HL-60 (cell line): ENCODE measurements around the gene ICA1L.

Source experiments
- CTCF ChIP-seq: IDR thresholded peaks from one replicate; pipeline ENCODE4 v1.5.1; 2011; ENCODE audit warnings: low read length, control low read depth, inconsistent platforms; ENCODE audit not compliant: insufficient read depth
- GABPA ChIP-seq: IDR thresholded peaks from 2 replicates; pipeline ENCODE4 v1.6.1; 2012; ENCODE audit warnings: low read depth
- POLR2AphosphoS5 ChIP-seq: IDR thresholded peaks from 2 replicates; pipeline ENCODE4 v1.6.1; 2012; ENCODE audit warnings: low read depth
- TF ChIP-seq, protein P1 (sequence below): IDR thresholded peaks from 2 replicates; pipeline ENCODE4 v1.6.1; 2012; ENCODE audit warnings: low read depth; ENCODE audit not compliant: insufficient replicate concordance

- TF ChIP-seq CTCF (no peak), GABPA (no peak), POLR2AphosphoS5 (no peak)
- TF ChIP-seq, protein P1, sequence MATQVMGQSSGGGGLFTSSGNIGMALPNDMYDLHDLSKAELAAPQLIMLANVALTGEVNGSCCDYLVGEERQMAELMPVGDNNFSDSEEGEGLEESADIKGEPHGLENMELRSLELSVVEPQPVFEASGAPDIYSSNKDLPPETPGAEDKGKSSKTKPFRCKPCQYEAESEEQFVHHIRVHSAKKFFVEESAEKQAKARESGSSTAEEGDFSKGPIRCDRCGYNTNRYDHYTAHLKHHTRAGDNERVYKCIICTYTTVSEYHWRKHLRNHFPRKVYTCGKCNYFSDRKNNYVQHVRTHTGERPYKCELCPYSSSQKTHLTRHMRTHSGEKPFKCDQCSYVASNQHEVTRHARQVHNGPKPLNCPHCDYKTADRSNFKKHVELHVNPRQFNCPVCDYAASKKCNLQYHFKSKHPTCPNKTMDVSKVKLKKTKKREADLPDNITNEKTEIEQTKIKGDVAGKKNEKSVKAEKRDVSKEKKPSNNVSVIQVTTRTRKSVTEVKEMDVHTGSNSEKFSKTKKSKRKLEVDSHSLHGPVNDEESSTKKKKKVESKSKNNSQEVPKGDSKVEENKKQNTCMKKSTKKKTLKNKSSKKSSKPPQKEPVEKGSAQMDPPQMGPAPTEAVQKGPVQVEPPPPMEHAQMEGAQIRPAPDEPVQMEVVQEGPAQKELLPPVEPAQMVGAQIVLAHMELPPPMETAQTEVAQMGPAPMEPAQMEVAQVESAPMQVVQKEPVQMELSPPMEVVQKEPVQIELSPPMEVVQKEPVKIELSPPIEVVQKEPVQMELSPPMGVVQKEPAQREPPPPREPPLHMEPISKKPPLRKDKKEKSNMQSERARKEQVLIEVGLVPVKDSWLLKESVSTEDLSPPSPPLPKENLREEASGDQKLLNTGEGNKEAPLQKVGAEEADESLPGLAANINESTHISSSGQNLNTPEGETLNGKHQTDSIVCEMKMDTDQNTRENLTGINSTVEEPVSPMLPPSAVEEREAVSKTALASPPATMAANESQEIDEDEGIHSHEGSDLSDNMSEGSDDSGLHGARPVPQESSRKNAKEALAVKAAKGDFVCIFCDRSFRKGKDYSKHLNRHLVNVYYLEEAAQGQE = no peak
Observed at GRCh38 chr2:202877699-202878098, 6.1 kb upstream of the ICA1L start.
